ENCODE measurements around the gene GTPBP10.
"Not testable (repeated sequence)": the region's sequence is repeated elsewhere in the genome, so short reads cannot be mapped to it uniquely, and the experiment has no call there.

Gene GTPBP10, protein sequence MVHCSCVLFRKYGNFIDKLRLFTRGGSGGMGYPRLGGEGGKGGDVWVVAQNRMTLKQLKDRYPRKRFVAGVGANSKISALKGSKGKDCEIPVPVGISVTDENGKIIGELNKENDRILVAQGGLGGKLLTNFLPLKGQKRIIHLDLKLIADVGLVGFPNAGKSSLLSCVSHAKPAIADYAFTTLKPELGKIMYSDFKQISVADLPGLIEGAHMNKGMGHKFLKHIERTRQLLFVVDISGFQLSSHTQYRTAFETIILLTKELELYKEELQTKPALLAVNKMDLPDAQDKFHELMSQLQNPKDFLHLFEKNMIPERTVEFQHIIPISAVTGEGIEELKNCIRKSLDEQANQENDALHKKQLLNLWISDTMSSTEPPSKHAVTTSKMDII

DNA sequence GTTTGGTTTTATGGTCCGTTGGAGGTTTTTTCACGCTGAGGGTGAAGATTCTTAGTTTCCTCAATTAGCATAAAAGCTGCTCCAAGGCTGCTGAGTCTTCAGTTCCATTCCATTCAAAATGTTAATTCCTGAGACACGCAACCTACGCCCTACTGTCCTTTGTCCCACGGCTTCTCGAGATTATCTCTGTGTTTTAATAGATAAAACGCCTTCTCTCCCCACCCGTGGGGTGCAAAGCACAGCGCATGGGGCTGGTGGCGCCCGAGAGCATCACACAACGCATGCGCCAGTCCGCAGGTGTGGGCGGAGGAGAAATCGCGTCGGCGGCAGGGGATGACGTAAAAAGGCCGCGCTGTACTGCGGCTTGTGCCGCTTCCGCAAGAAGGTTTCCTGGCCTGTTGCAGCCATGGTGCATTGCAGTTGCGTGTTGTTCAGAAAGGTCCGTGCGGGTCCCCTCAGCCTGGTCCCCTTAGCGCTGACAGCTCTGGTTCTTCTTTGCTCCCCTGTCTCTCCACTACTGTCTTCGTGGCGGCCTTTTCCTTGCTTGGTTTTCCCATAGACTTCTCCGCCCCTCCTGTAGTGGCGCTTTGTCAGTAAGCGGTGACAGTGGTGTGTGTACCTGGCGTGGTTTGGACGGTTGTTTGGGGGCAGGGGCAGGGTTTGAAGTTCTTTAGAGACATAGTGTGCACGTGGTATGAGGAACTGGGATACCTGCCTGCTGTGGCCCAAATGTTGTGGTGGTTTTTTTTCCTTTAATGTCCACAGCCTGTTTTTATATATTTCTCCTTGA, at the start of gene GTPBP10:
Gene GTPBP10 (plus strand): TSS at position 381 of the 790 bp plus-strand sequence. CDS start 26 bp downstream, at position 407.
- DNase-seq (ENCODE audit: low spot score) = peak; percentile 99

DNA sequence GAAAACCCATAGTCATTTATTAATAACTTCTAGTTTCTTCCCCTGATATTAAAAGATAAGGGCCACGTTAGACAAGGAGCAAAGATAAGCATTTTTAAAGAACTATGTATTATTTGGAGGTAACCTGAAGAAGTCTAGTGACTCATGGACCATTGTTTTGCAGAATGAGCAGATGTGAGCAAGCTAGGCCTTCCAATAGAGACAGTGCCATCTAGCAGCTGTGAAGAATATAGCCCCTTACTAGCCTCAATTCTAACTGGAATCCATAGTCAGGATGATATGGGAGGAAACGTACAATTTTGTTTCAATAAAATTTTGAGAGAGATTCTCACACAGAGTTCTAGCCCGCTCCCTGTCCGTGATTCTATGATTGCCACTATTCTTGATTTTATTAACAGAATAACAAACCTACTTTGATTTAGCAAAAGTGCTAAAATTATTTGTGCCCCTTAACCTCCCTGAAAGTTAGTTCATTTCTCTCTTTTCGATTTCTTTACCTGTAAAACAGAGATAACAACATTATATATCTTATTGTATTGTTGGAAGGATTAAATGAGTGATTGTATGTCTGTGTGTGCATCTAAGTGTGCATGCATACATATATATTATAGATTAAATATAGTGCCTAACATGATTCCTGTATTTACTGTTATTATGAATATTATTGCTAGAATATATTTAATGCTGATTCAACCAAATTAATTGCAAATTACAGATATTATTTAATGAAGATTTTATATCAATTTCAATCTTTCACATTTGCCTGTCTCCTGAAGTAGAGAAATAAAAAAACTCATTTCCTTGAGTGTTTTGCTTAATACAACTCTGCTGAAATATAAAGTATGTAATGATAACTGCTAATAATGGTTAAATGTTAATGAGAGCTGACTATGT, 48.1 kb upstream of the GTPBP10 start:
- peak; percentile 86 for DNase-seq (ENCODE audit: low spot score)

DNA sequence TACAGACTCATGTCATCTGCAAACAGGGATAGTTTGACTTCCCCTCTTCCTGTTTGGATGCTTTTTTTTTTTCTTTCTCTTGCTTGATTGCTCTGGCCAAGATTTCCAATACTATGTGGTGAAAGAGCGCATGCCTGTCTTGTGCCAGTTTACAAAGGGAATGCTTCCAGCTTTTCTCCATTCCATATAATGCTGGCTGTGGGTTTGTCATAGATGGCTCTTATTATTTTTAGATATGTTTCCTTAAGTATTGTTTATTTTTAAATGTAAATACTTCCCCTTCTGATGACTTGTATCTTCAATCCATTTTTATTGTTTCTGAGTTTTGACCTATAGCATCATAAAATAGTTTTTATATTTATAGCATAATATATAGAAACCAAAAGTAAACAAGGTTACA, 43.3 kb upstream of the GTPBP10 start:
- DNase-seq (ENCODE audit: low spot score) = no peak

DNA sequence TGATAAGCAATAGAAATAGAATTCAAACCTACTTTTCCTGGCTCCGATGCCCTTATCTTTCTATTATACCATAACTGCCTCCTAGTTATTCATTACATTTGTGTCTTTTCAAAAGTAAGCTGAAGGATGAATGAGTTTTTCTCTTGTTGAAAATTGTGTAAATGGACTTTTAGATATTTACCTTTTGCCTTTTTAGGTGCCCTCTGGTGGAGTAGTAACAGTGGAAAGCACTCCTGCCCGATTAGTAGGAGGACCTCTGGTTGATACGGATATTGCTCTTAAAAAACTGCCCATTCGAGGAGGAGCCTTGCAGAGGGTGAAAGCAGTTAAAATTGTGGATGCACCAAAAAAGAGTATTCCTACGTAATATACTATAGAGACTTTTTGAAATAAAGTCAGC, 36.6 kb upstream of the GTPBP10 start:
- DNase-seq (ENCODE audit: low spot score) = no peak

DNA sequence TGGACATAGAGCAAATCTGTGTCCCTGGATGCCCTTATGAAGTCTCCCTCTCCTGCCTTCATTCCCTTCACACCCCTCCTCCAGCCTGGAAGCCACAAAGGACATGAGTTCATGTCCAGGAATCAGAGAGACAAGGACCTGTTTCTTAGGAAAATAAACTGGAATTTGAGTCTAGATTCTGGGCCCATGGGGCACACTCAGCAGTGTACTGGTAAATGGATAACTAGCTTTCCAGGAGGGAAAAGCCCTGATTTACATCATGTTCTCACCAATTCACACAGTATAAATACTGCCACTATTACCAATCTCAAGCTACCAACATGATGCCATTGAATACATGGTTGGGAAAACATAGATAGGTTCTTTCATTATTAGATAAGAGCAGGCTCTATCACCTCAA, 35.3 kb upstream of the GTPBP10 start:
- DNase-seq (ENCODE audit: low spot score) = no peak

DNA sequence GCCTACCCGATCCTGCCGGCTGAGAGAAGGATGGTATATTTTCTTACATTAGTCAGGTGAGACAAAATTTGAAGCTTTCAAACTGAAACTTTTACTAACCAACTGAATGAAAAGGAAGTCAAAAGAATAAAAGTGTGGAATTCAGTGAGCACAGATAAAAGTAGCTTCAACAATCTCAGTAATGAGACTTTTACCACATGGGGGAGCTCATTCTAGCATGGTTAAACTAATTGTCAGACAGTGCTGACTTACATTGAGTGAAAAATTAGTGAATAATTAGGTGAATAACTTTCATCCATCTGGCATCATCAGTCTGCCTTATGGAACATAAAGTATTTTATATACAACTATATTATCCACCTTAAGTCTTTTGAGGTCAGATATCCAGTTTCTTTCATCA, 33.8 kb upstream of the GTPBP10 start:
- DNase-seq (ENCODE audit: low spot score) = no peak

DNA sequence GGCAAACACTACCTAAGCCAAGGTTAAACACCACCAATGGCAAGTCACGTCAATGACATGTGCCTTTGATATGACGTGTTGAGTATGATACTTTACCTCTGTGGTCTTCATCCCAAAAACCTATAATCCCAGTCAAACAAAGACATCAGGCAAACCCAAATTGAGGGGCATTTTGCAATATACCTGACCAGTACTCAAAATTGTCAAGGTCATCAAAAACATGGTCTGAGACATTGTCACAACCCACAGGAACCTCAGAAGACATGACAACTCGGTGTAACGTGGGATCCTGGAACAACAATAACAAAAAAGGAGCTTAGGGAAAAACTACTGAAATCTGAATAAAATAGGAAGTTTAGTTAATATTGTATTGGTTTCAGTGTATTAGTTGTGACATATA, 32.6 kb upstream of the GTPBP10 start:
- DNase-seq (ENCODE audit: low spot score) = no peak

DNA sequence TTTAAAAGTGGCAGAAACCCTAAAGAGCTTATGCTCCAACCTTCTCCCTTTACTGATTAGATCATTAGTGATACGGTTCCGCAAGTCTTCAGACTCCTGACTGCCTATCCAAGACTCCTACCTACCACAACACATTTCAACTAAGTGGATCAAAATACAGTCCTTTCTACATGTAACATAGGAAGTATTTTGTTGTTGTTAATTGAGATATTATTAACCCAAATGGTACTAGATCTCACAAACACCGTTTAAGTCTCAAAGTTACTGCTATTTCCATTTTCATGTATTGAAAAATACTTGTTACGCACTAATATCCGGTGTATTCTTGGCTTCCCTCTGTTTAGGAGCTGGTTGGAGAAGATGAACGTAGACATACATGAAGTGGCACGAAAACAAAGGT, 26.5 kb upstream of the GTPBP10 start:
- DNase-seq (ENCODE audit: low spot score) = no peak

DNA sequence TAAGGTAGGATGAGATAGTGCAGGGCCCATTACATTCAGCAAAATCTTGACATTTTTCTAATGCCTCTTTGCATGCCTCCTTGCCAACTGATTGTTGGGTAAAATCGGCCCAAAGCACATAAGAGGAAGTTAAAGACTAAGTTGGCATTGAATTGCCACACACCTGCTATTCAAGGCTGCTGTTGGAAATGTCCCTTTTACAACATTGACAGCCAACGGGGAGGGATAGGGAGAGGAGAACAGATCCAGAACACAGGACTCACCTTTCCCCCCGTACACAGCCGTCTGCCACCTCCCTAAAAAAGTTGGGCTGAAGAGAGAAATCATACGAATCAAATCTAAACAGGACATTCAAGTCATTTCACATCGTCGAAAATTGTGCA, 26.1 kb upstream of the GTPBP10 start:
- DNase-seq (ENCODE audit: low spot score) = no peak

DNA sequence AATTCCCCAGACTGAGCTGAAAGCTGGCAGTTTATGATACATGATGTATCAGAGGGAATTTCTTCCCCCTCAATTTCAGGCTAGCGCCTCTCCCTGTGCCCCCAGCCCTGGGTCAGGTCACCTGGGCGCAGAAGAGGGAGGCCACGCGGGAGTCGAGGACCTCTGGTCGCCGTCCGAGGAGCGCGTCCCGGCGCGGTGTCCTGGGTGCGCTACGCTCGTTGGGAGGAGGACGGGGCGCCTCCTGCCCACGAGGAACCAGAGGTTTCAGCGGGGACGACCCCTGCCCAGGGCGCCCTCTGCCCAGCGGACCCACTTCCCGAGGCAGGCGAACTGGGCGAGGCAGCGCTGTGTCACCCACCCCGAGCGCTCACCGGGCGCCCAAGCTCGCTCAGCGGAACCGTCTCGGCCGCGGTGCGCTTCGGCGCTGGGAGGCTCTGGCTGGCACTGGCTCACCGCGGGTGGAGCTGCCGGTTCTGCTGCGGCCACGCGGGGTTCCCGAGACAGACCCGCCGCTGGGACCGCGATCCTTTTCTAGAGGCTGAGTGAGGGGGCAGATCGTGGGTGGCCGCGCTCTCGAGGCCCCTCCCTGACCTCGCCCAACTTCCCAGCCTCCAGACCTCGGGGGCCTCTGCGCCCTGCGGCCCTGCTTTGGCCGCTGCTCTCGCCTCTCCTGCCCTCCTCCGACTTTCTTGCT, 25.6 kb upstream of the GTPBP10 start, which contains the start of gene FAM237B:
Gene FAM237B (minus strand): TSS at position 504 of the 694 bp plus-strand sequence. CDS start 1,556 bp downstream, outside the sequence.
- peak; percentile 26 for DNase-seq (ENCODE audit: low spot score)

DNA sequence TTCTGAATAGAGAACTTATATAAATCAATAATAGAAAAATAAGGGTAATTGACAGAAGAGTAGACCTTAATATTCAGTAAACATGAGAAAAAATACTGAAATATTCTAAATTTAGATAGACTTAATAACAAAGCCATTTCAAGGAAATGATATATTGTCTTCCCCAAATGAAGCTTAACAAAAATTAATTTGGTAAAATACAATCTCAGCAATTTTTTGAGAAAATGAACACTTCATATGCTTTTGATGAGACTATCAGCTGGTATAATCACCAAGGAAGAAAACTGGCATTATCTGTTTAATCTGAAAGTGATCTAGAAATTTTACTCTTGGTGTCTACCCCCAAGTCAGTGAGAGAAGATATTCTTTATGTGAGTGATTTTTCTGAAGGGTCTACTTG, 23.7 kb upstream of the GTPBP10 start:
- DNase-seq (ENCODE audit: low spot score) = no peak

DNA sequence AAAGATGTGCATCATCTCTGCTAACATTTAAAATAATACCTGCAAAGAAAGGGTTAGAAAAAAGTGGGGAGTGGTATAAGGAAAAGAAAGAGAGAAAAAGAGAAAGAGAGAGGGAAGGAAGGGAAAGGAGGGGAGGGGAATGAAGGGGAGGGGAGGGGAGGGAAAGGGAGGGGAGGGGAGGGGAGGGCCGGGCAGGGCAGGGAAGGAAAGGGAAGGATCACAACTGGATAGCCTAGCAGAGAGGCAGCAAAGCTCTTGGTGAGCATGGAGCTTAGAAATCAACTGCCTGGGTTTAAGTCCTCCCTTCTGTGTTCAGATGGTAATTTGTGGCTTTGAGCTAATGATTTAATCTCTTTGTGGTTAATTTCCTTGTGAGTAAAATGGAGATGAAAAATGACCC, 20.0 kb upstream of the GTPBP10 start:
- no peak for DNase-seq (ENCODE audit: low spot score)

DNA sequence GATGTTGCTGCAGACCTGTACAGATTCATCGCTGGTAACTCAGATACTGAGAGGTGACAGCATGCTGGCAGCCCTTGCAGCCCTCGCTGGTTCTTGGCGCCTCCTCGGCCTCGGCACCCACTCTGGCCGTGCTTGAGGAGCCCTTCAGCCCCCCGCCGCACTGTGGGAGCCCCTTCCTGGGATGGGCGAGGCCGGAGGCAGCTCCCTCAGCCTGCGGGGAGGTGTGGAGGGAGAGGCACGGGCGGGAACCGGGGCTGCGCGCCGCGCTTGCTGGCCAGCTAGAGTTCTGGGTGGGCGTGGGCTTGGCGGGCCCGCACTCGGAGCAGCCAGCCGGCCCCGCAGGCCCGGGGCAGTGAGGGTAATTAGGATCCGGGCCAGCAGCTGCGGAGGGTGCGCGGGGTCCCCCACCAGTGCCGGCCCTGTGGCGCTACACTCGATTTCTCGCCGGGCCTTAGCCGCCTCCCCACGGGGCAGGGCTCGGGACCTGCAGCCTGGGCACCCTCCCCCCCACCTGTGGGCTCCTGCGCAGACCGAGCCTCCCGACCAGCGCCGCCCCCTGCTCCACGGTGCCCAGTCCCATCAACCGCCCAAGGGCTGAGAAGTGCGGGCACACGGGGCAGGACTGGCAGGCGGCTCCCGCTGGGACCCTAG, 12.2 kb upstream of the GTPBP10 start:
- no peak for DNase-seq (ENCODE audit: low spot score)

DNA sequence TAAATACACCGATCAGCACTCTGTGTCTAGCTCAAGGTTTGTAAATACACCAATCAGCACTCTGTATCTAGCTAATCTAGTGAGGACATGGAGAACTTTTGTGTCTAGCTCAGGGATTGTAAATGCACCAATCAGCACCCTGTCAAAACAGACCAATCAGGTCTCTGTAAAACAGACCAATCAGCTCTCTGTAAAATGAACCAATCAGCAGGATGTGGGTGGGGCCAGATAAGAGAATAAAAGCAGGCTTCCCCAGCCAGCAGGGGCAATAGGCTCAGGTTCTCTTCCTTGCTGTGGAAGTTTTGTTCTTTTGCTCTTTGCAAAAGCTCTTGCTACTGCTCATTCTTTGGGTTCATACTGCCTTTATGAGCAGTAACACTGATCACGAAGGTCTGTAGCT, 11.6 kb upstream of the GTPBP10 start:
- not testable (repeated sequence) for DNase-seq (ENCODE audit: low spot score)

DNA sequence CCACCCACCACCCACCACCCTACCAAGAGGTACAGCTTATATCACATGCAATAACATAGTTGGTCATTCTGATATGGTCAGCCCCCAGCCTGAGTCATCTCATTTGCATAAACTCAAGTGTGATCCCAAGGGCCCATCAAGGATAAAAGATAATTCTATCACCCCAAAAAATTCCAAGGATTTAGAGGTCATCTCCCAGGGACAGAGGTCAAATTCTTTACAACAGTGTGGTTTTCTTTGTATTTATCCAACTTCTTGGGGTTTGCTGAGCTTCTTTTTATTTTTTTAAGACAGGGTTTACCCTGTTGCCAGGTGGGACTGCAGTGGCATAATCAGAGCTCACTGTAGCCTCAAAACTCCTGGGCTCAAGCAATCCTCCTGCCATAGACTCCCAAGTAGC, 9.4 kb upstream of the GTPBP10 start:
- no peak for DNase-seq (ENCODE audit: low spot score)

DNA sequence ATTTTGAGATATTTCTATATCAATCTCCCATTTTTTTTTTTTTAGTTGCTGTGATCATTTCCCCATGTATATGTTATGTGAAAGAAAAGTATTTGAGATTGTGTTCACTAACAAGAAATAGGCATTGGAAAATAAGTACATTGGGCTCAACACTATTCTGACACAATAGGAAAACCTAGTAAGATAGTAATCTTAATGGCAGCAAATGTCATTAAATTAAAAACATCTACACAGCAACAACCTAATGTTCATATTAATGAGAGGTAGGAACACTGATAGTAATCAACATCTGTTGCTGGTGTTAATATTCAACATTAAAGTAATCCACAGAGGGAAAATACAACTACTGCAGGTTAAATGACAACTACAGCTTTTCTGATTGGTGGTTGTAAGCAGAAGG, 1.5 kb upstream of the GTPBP10 start:
- no peak for DNase-seq (ENCODE audit: low spot score)

DNA sequence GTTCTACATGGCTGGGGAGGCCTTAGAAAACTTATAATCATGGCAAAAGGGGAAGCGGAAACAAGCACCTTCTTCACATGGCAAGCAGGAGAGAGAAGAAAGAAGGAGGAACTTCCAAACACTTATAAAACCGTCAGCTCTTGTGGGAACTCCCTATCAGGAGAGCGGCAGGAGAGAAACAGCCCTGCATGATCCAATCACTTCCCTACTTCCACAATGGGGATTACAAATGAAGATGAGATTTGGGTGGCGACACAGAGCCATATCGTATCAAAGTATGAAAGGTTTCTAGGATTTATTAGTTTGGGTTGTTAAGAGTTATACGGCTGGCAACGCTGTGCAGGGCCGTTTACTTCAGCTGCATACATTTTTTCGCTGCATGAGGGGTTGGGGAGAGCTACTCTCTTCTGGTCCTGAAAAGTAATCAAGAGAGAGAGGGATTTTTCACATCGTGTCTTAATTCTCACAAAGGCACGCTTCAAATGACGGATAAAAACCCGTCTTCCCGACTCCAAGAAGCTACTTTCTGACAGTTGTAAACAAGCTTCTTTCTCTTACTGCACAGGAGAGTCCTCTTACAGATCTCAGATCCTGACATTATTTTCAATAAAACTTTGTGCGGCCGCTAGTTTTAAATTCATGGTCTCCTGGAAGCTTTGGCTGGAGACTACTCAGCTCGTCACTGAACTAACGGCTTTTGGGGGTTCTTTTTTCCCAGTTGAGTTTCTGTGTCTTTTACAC, 751 bp upstream of the GTPBP10 start:
- DNase-seq (ENCODE audit: low spot score) = peak; percentile 57

DNA sequence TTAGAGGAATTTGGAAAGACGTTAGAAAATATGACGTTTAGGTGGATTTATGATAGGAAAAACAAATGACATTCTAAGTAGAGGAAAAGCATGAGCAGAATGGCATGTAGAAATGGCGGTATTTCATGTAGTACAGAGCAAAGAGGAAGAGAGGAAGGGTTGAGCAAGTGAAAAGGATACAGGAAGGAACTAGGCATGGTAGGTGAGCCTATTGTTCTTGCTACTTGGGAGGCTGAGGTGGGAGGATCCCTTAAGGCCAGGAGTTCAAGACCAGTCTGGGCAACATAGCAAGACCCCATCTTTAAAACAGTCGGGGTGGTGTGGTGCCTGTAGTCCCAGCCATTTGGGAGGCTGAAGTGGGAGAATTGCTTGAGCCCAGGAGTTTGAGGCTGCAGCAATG, 1.2 kb downstream of the GTPBP10 start:
- DNase-seq (ENCODE audit: low spot score) = no peak

DNA sequence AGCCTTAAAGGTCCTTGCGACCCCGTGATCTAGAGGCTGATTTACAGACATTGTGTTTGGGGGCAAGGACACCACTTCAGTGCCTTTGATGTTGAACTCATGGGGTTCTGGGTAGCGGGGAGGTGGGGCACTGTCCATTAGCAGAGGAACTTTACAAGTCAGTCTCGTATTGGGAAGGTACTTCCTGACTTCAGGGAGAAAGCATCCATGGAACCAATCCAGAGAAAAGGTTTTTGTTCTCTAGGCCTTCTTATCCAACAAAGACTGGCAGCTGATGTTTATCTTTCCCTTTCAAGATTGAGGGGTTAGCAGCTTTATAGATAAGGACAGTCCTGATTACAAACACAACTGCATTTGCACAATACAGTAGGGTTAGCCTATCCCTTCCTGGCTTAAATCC, 2.8 kb downstream of the GTPBP10 start:
- DNase-seq (ENCODE audit: low spot score) = no peak

DNA sequence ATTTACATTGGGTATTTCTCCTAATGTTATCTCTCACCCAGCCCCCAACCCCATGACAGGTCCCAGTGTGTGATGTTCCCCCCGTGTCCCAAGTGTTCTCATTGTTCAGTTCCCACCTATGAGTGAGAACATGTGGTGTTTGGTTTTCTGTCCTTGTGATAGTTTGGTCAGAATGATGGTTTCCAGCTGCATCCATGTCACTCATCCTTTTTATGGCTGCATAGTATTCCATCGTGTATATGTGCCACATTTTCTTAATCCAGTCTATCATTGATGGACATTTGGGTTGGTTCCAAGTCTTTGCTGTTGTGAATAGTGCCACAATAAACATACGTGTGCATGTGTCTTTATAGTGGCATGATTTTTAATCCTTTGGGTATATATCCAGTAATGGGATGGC, 3.5 kb downstream of the GTPBP10 start:
- not testable (repeated sequence) for DNase-seq (ENCODE audit: low spot score)
